HuH-7.5 (cell line): ENCODE results near the gene ZFP69B.
"Not testable (repeated sequence)": the region's sequence is repeated elsewhere in the genome, so short reads cannot be mapped to it uniquely, and the experiment has no call there.

Experiments
- DNase-seq: peaks from one replicate; pipeline ENCODE4 v3.0.0; 2011; ENCODE audit warnings: low spot score

ZFP69B gene

GRCh38 chr1:40435876-40436275, 14.4 kb upstream of the ZFP69B start:
- no peak for DNase-seq

DNA sequence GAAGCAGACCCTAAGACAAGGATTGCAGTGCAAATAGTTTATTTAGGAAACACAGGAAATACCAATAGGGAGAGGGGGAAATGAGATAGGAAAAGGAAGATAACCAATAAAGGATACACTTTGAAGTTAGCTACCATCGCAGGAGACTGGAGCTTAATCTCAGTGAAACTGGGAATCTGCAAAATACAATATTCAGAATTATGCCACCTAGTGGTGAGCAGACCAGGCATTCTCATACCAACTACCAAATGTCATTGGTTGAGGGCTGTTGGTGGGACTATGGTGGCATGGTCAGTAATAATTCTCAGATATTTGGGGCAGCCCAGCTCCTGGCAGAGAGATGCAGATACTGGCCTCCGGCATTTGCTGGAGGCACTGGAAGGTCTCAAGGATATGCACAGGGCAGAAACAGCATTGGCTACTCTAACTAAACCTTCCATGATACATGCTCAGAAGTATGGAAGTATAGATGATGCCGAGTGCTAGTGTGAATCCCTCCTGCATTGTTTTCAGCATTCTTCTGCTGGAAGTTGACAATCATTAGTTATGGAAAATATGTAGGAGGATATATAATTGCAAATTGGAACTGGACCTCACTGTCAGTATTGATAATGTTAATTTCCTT, 11.8 kb upstream of the ZFP69B start:
- peak; percentile 40 for DNase-seq

GRCh38 chr1:40439247-40439646, 11.0 kb upstream of the ZFP69B start:
- no peak for DNase-seq

- peak; percentile 8 for DNase-seq
Measured at GRCh38 chr1:40450495-40451237, 390 bp downstream of the ZFP69B start.

DNA sequence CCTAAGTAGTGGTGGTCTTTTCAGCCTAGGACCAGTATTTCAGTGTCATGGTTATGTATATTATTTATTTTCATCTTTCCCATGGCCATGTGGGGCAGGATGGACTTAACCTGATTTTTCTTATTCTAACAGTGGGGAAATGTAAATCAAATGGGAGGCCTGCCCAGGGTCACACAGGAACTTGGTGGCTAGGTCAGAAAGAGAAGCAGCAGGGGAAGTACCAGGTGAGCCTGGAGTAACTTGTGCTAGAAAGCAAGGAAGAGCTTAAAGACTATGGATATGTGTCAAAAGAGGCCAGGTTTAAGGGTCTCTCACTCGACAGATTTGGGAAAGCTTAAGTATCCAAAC, 936 bp downstream of the ZFP69B start:
- DNase-seq, result no peak

GRCh38 chr1:40454873-40455272, 4.6 kb downstream of the ZFP69B start:
- DNase-seq, result no peak

GRCh38 chr1:40462956-40463590, 12.8 kb downstream of the ZFP69B start:
- DNase-seq, result no peak

GRCh38 chr1:40469327-40469726, 19.1 kb downstream of the ZFP69B start:
- DNase-seq, result no peak

GRCh38 chr1:40475268-40475667, 25.0 kb downstream of the ZFP69B start:
- no peak for DNase-seq

DNA sequence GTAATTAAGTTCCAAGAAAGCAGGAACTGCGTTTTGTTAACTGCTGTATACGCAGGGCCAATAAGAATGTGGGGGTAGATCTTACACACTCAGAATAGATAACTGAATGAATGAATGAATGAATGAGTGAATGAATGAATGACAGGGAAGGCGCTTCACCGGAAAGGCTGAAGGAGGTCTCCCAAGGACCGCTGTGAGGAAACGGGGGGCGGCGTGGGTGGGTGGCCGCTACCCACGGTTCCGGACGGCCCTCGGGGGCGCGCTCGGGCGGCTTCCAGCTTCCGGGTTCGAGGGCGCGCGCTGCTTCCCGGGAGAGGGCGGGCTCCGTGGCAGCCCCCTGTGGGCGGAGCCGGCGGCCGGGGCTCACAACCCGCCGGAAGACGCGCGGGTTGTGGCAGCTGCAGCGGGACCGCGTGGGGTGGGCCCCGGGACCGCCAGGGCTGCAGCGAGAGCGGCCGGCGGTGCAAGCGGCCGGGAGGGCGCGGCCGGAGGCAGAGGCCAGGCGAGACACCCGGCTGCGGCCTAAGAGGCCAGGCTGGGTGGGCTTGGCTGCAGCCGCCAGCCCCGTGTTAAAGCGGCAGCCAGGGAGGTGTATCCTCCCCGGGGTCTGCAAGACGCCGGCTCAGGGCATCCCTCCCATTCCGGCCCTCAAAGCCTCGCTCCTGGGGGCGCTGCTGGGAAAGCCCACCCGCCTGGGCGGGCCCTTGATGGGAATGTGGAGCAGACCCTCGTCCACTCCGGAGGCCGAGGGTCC, 26.8 kb downstream of the ZFP69B start, which contains the start of gene ZFP69:
TSS of gene ZFP69 (plus strand) at position 367 of the 754 bp plus-strand sequence. CDS start 2,072 bp downstream, outside the sequence.
- peak; percentile 70 for DNase-seq

GRCh38 chr1:40477678-40478053, 27.4 kb downstream of the ZFP69B start:
- peak; percentile 19 for DNase-seq

DNA sequence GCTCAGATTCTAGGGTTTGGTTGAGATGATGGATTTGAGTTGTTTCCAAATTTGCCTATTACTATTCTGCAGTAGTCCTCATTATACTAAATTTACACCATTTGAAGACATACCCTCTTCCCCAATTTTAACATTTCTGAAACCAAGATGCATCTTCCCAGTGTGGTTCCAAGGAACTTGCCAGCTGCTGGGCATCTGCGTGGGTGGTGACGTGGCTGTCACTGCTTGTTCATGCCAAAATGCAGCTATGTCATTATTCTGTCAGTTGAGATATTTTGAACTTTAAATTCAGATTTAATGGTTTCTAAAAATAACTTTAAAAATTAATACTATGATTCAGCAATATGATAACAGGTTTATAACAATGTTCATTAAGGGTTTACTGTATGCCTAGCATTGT, 28.0 kb downstream of the ZFP69B start:
- no peak for DNase-seq

- no peak for DNase-seq
Measured at GRCh38 chr1:40479156-40479555, 28.9 kb downstream of the ZFP69B start.

DNA sequence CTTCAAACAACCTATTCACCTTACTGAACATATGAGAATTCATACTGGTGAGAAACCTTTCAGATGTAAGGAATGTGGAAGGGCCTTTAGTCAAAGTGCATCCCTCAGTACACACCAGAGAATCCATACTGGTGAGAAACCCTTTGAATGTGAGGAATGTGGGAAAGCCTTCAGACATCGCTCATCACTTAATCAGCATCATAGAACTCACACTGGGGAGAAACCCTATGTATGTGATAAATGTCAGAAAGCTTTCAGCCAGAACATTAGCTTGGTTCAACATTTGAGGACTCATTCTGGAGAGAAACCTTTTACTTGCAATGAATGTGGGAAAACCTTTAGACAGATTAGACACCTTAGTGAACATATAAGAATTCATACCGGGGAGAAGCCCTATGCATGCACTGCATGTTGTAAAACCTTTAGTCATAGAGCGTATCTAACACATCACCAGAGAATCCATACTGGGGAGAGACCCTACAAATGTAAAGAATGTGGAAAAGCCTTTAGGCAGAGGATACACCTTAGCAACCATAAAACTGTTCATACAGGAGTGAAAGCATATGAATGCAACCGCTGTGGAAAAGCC, 45.1 kb downstream of the ZFP69B start:
- no peak for DNase-seq

GRCh38 chr1:40502651-40503050, 52.4 kb downstream of the ZFP69B start:
- not testable (repeated sequence) for DNase-seq

DNA sequence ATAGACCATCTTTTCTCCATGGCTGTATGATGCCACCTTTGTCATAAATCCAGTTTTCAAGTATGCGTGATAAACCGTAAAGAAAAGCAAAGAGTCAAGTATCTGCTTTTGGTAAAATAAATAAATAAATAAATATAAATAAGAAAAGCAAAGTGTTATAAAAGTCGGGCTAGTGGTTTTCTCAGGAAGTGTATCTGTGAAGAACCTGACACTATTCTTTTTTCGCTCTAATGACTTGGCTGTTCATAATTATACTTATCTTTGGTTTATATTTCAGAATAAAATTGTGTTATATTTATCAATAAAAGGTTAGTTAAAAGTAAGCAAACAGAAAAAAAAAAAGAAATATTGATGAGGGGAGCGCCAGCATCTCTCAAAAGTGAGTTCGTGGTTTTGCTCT, 57.7 kb downstream of the ZFP69B start:
- DNase-seq, result no peak

GRCh38 chr1:40508375-40509341, 58.4 kb downstream of the ZFP69B start, which contains the start of gene EXO5:
TSS of gene EXO5 (plus strand) at chr1:40508767. CDS start at chr1:40514545, 5,778 bp downstream.
- DNase-seq, result peak; percentile 55
